HG03280 (cell line): Measurements from ENCODE around the gene ACOXL.
"Not testable (repeated sequence)": the region's sequence is repeated elsewhere in the genome, so short reads cannot be mapped to it uniquely, and the experiment has no call there.

ENCODE experiments used
- ATAC-seq: cut with Tn5 transposase; IDR thresholded peaks from one replicate; pipeline ENCODE4 v1.9.1; 2021; ENCODE audit warnings: mild to moderate bottlenecking, moderate library complexity; ENCODE audit not compliant: unreplicated experiment

The ACOXL gene

GRCh38 chr2:110852541-110853263, 120.3 kb downstream of the ACOXL start:
- no peak for ATAC-seq

GRCh38 chr2:110853516-110853915, 121.1 kb downstream of the ACOXL start:
- peak; percentile 25 for ATAC-seq

DNA sequence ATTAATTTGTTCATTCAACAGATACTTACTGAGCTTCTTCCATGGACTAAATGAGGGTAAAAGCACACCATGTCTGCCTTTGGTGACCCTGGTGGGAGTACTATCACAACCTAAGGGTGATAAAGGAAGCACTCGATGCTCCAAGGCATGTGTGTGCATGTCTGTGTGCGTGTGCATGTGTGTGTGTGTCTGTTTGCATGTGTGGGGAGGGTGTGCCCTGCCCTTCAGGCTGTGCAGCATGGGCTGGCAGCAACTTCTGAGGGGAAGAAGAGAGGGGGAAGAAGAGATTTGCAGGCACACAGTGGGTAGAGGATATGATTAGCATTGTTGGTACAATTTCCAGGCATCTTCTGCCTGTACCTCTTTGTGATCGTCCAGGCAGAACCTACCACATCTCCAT, 121.6 kb downstream of the ACOXL start:
- ATAC-seq, result no peak

DNA sequence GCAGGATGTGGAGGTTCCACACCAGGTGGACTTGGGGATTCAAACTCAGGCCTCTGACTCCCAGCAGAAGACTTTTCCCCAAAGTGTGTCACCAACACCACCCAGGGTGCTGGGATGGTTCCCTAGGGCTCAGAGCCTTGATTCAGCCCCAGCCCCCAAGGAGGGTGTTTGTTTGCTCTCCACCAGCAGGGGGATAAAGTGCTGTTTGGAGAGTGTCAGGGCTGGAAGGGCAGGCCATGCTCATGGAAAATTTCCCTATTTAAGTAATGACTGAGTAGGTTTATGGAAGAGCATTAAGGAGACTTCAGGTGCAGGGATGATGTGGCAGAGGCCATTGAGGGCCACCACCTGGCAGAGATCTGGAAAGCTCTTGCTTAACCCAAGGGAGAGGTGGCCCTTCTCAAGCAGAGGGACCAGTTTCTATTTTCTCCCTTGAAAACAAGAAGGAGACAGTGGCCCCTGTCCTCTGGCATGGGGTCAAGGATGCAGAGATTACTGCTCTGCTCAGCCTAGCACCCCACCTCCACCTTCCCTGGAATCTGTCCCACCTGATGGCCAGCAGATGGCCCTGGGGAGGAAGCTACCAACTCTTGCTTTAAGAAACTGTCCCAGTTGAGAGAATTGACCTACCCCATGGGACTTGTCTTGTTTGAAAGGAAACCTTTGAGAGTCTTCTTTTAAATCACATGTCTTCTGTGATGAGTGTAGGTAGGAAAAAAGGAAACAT, 122.1 kb downstream of the ACOXL start:
- no peak for ATAC-seq

GRCh38 chr2:110855841-110856240, 123.5 kb downstream of the ACOXL start:
- ATAC-seq, result not testable (repeated sequence)

GRCh38 chr2:110858135-110858725, 125.9 kb downstream of the ACOXL start:
- peak; percentile 86 for ATAC-seq

- peak; percentile 36 for ATAC-seq
These were observed 126.8 kb downstream of the ACOXL start for GRCh38 chr2:110858993-110859701.

DNA sequence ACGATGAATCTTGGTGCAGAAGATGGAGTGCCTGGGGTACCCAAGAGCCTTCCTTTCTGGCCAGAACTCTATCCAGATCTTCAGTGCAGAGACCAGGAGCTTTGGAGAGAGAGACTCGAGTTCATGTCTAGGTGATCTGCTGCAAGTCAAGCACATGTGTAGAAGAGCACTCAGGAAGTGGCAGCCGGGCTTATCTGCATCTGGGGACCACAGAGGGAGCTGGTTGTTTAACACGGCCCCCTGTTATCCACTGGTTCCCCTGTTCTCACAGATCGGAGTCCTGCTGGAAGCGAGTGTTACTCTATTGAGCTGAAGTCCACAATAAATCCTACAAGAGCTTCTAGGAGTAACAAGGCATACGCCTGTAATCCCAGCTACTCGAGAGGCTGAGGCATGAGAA, 128.3 kb downstream of the ACOXL start:
- ATAC-seq, result no peak

DNA sequence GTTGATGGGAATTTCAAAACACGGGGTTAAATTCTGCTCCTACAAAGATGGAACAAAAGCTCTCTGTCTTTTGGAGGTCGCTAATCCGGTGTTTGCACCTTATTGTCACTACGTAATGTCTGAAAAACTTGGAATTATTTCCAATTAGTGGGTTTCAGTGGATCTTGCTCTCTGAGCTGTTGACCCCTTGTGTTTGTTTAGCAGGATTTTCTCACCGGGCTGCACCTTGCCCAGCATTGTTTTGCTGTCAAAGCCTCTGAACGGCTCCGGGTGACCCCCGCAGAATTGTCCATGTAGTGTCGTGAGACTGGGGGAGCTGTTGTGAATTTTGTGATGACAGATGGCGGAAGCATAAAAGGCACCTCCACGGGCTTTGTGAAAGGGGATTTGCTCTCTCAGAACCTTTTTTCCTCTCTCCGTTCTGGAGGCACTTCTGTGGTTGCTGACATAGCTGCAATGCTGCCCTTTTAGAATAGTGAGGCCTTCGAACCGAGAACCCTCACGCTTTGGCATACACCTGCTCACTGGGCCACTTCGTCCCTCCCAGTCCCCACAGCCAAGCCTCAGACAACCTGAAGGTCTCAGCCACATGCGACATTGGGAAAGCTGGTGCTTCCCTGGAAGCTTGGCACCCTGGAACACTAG, 129.4 kb downstream of the ACOXL start:
- no peak for ATAC-seq

DNA sequence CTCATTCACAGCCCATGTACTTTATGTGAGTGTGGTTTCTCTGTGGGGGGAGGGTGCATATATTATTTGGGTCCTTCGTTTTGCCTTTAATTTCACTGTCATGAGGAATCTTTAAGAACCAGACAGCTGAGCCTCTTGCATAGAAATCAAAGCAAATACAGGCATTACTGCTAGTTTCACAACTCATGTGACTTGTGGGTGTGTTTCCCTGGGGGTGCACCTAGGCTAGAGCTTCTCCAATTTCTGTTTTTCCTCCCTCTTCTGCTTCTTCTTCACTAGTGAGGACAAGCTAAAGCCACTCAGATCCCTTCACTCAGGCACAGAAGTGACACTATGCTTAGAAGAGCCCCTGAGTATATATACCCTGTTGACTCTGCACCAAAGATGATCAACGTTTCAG, 131.4 kb downstream of the ACOXL start:
- no peak for ATAC-seq

DNA sequence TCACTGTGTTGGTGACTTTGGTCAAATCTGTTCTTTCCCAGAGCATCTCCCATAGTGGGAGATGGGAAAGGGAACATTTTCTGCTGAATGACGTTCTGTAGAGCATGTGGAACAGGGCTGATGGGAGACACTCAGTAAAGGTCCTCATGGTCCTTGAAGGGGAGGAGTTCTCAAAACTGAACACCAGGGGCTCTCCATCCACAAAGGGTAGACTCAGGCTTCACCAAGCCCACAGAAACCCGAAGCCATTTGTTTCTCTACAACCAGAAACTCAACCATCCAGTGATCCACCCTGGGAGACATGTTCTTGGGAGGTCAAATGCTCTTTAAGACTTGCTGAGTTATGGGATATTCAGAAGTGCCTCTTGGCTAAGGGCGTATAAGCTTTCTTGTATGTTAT, 131.8 kb downstream of the ACOXL start:
- no peak for ATAC-seq

- ATAC-seq, result no peak
These were observed 132.4 kb downstream of the ACOXL start for GRCh38 chr2:110864731-110865130.

DNA sequence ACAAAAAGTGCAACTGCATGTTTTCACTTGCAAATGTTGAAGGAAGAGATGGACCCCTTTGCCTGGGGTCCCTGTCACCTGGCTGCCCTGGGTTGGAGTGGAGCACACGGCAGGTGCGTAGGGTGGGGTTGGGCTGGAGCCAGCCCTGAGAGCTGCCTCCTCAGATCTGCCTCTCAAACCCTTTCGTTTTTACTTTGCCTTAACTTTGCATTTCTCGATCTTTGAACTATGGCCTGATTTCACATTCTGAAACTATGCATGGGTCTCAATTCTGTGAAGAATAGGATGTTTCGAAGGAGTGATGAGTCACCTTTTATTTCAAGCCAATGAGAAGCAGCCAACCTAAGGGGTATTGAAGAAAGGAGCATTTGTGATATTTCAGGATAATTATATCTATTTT, 132.8 kb downstream of the ACOXL start:
- ATAC-seq, result peak; percentile 93

- no peak for ATAC-seq
These were observed 133.7 kb downstream of the ACOXL start for GRCh38 chr2:110866045-110866444.

GRCh38 chr2:110866466-110866865, 134.1 kb downstream of the ACOXL start:
- no peak for ATAC-seq

- ATAC-seq, result no peak
These were observed 134.7 kb downstream of the ACOXL start for GRCh38 chr2:110867078-110867477.

GRCh38 chr2:110868971-110869370, 136.6 kb downstream of the ACOXL start:
- no peak for ATAC-seq

DNA sequence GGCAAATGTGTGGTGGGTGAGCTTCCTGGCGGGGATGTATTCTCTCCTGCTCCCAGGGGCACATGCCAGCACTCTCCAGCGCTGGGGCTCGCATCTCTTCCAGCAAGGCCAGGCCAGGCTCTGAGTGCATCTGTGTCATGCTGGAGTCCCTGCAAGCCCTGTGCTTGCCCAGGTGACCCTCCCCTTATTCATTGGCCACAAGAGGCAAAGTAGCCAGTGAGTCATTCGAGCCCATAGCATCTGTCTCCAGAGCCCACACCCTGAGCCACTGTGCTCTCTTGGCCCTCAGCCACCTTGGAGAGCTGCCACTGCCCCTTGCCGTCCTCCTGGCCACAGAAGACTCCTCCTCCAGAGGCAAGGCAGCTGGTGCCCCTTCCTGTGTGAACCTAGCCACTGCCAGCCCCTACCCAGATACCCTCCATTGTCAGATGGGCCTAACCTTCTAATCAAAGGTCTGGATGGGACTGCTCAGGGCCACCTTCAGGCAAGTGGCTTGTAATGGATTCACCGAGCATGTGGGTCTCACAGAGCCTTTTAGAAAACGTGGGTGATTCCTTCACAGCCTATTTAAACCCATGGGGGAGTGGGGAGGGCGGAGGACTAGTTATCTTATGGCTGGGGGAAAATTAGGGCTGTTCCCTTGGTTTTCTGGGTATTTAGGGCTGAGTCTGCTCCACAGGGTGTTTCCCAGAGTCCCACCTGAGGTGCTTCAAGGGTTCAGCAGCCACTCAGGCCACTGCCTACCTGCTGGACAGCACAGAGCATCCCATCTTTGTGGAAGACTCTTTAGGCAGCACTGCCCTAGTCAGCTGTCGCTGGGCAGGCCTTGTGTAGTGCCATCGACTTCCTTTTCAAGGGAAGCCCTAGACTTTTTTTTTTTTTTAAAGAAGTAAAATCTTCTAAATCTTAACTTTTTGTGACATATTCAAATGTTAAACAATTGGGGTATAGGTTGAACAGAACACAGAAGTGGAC, 137.4 kb downstream of the ACOXL start:
- ATAC-seq, result no peak

GRCh38 chr2:110870545-110870944, 138.2 kb downstream of the ACOXL start:
- ATAC-seq, result no peak

DNA sequence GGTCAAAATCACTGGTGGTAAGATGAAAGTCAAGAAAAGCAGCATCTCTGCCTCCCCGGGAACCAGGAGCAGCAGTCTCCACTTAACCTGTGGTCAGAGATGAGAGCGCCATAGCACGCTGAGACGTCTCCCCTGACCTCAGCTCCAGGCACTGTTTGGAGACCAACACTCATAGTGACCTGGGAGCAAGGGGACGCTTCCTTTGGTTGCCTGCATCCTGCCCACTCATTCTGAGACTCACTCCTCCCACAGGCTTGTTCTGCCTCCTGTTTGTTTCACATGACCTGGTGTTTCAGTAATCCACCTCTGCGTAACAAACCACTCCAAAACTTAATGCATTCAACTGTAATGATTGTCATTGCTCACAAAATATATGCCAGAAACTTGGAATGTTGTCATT, 139.3 kb downstream of the ACOXL start:
- ATAC-seq, result no peak
